ENCODE results near the gene WHRN. TPM values are rescaled to one million over a fixed set of nuclear protein-coding genes. Genes with fewer than 3 reads are reported as not detected.

Gene WHRN
- total and polyA plus RNA-seq, 2 experiments from 2014 or later = 8.3 to 8.9 TPM

DNA sequence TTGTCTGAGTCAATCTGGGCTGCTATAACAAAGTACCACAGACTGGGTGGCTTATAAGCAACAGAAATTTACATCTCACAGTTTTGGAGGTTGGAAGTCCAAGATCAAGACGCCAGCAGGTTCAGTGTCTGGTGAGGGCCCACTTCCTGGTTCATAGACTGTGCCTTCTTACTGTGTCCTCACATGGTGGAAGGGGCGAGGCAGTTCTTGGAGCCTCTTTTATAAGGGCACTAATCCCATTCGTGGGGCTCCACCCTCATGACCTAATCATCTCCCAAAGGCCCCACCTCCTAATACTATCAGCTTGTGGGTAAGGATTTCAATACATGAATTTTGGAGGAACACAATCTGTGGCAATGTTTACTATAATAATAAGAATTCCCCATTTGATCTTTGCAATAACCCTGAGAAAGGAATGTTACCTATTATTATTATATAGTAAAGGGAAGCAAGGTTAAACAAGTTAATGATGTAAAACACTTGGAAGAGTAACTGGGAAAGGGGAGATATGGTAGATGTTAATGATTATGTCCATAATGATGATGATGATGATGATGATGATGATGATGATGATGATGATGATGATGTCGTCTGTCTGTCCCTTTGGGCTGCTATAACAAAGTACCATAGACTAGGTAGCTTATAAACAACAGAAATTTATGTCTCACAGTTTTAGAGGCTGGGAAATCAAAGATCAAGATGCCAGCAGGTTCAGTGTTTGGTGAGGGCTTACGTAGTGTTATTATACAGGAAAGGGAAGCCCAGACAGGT, 40.8 kb downstream of the WHRN start:
- Histone ChIP-seq H3K4me3 (no peak overlapping the region), H3K79me2 (replicated peaks; ENCODE audit: insufficient read depth) (no peaks in the 10 kb centered on the region), H3F3A (replicated peaks; ENCODE audit: low read depth) (no peaks in the 10 kb centered on the region), H2AFZ (no peak overlapping the region), H3K4me2 (no peak overlapping the region), H3K27ac (ENCODE audit: low read depth) (no peak overlapping the region), H3K36me3 (ENCODE audit: insufficient read depth) (no peaks in the 10 kb centered on the region), H3K4me1 (ENCODE audit: insufficient read depth) (peaks cover 16% of the 10 kb centered on the region), H3K9me2 (ENCODE audit: insufficient read depth) (no peaks in the 10 kb centered on the region), H3K27me3 (ENCODE audit: insufficient read depth) (no peaks in the 10 kb centered on the region), H4K20me1 (replicated peaks; ENCODE audit: insufficient read depth) (no peaks in the 10 kb centered on the region; the same call in 1 of the 2 replicates)
- Mint-ChIP-seq H3K36me3 (ENCODE audit: low read depth) (no peaks in the 10 kb centered on the region; the same call in 1 of the 3 replicates), H3K4me3 (no peak overlapping the region), H3K27me3 (ENCODE audit: insufficient read depth, low read depth, poor library complexity) (peaks cover 12% of the 10 kb centered on the region), H3K27ac (no peak overlapping the region), H3K4me1 (peaks cover 29% of the 10 kb centered on the region), H3K9me3 (no peaks in the 10 kb centered on the region)
- TF ChIP-seq CREB1 (CRISPR knock-in tag; IDR thresholded peaks at IDR 0.05; ENCODE audit: low read depth) (no peak), EZH2 (IDR thresholded peaks at IDR 0.05; ENCODE audit: low read depth, unreplicated experiment) (no peak), ZNF114 (CRISPR knock-in tag; IDR thresholded peaks at IDR 0.05) (no peak), POLR2AphosphoS5 (IDR thresholded peaks at IDR 0.05; ENCODE audit: low read depth) (no peak), NANOG (IDR thresholded peaks at IDR 0.05; ENCODE audit: borderline replicate concordance) (no peak), ZNF331 (CRISPR knock-in tag; IDR thresholded peaks at IDR 0.05; ENCODE audit: low read depth) (no peak), EZH2phosphoT487 (IDR thresholded peaks at IDR 0.05; ENCODE audit: unreplicated experiment) (no peak), STAT1 (IDR thresholded peaks at IDR 0.05; ENCODE audit: unreplicated experiment) (no peak), JUNB (IDR thresholded peaks at IDR 0.05; ENCODE audit: unreplicated experiment) (no peak)
- TF ChIP-seq, protein P1, sequence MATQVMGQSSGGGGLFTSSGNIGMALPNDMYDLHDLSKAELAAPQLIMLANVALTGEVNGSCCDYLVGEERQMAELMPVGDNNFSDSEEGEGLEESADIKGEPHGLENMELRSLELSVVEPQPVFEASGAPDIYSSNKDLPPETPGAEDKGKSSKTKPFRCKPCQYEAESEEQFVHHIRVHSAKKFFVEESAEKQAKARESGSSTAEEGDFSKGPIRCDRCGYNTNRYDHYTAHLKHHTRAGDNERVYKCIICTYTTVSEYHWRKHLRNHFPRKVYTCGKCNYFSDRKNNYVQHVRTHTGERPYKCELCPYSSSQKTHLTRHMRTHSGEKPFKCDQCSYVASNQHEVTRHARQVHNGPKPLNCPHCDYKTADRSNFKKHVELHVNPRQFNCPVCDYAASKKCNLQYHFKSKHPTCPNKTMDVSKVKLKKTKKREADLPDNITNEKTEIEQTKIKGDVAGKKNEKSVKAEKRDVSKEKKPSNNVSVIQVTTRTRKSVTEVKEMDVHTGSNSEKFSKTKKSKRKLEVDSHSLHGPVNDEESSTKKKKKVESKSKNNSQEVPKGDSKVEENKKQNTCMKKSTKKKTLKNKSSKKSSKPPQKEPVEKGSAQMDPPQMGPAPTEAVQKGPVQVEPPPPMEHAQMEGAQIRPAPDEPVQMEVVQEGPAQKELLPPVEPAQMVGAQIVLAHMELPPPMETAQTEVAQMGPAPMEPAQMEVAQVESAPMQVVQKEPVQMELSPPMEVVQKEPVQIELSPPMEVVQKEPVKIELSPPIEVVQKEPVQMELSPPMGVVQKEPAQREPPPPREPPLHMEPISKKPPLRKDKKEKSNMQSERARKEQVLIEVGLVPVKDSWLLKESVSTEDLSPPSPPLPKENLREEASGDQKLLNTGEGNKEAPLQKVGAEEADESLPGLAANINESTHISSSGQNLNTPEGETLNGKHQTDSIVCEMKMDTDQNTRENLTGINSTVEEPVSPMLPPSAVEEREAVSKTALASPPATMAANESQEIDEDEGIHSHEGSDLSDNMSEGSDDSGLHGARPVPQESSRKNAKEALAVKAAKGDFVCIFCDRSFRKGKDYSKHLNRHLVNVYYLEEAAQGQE (IDR thresholded peaks at IDR 0.05; ENCODE audit: unreplicated experiment) = no peak
- TF ChIP-seq, protein P2, sequence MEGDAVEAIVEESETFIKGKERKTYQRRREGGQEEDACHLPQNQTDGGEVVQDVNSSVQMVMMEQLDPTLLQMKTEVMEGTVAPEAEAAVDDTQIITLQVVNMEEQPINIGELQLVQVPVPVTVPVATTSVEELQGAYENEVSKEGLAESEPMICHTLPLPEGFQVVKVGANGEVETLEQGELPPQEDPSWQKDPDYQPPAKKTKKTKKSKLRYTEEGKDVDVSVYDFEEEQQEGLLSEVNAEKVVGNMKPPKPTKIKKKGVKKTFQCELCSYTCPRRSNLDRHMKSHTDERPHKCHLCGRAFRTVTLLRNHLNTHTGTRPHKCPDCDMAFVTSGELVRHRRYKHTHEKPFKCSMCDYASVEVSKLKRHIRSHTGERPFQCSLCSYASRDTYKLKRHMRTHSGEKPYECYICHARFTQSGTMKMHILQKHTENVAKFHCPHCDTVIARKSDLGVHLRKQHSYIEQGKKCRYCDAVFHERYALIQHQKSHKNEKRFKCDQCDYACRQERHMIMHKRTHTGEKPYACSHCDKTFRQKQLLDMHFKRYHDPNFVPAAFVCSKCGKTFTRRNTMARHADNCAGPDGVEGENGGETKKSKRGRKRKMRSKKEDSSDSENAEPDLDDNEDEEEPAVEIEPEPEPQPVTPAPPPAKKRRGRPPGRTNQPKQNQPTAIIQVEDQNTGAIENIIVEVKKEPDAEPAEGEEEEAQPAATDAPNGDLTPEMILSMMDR (conservative IDR thresholded peaks at IDR 0.05; ENCODE audit: low read depth in 2 of 2) = no peak
- TF ChIP-seq, protein P3, sequence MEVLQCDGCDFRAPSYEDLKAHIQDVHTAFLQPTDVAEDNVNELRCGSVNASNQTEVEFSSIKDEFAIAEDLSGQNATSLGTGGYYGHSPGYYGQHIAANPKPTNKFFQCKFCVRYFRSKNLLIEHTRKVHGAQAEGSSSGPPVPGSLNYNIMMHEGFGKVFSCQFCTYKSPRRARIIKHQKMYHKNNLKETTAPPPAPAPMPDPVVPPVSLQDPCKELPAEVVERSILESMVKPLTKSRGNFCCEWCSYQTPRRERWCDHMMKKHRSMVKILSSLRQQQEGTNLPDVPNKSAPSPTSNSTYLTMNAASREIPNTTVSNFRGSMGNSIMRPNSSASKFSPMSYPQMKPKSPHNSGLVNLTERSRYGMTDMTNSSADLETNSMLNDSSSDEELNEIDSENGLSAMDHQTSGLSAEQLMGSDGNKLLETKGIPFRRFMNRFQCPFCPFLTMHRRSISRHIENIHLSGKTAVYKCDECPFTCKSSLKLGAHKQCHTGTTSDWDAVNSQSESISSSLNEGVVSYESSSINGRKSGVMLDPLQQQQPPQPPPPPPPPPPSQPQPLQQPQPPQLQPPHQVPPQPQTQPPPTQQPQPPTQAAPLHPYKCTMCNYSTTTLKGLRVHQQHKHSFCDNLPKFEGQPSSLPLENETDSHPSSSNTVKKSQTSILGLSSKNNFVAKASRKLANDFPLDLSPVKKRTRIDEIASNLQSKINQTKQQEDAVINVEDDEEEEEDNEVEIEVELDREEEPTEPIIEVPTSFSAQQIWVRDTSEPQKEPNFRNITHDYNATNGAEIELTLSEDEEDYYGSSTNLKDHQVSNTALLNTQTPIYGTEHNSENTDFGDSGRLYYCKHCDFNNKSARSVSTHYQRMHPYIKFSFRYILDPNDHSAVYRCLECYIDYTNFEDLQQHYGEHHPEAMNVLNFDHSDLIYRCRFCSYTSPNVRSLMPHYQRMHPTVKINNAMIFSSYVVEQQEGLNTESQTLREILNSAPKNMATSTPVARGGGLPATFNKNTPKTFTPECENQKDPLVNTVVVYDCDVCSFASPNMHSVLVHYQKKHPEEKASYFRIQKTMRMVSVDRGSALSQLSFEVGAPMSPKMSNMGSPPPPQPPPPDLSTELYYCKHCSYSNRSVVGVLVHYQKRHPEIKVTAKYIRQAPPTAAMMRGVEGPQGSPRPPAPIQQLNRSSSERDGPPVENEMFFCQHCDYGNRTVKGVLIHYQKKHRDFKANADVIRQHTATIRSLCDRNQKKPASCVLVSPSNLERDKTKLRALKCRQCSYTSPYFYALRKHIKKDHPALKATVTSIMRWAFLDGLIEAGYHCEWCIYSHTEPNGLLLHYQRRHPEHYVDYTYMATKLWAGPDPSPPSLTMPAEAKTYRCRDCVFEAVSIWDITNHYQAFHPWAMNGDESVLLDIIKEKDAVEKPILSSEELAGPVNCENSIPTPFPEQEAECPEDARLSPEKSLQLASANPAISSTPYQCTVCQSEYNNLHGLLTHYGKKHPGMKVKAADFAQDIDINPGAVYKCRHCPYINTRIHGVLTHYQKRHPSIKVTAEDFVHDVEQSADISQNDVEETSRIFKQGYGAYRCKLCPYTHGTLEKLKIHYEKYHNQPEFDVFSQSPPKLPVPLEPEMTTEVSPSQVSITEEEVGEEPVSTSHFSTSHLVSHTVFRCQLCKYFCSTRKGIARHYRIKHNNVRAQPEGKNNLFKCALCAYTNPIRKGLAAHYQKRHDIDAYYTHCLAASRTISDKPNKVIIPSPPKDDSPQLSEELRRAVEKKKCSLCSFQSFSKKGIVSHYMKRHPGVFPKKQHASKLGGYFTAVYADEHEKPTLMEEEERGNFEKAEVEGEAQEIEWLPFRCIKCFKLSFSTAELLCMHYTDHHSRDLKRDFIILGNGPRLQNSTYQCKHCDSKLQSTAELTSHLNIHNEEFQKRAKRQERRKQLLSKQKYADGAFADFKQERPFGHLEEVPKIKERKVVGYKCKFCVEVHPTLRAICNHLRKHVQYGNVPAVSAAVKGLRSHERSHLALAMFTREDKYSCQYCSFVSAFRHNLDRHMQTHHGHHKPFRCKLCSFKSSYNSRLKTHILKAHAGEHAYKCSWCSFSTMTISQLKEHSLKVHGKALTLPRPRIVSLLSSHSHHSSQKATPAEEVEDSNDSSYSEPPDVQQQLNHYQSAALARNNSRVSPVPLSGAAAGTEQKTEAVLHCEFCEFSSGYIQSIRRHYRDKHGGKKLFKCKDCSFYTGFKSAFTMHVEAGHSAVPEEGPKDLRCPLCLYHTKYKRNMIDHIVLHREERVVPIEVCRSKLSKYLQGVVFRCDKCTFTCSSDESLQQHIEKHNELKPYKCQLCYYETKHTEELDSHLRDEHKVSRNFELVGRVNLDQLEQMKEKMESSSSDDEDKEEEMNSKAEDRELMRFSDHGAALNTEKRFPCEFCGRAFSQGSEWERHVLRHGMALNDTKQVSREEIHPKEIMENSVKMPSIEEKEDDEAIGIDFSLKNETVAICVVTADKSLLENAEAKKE (CRISPR knock-in tag; IDR thresholded peaks at IDR 0.05) = no peak
- TF ChIP-seq, protein P4, sequence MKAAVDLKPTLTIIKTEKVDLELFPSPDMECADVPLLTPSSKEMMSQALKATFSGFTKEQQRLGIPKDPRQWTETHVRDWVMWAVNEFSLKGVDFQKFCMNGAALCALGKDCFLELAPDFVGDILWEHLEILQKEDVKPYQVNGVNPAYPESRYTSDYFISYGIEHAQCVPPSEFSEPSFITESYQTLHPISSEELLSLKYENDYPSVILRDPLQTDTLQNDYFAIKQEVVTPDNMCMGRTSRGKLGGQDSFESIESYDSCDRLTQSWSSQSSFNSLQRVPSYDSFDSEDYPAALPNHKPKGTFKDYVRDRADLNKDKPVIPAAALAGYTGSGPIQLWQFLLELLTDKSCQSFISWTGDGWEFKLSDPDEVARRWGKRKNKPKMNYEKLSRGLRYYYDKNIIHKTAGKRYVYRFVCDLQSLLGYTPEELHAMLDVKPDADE (IDR thresholded peaks at IDR 0.05) = no peak
- DNase-seq (ENCODE audit: low spot score) (no peak), ATAC-seq (no peak)

Data from GM23338 (cell line).